GM23248 (cell line): Measurements from ENCODE around the gene AFAP1. TPM values are rescaled to one million over a fixed set of nuclear protein-coding genes. Genes with fewer than 3 reads are reported as not detected.

Experiments used
- DNase-seq: peaks from one replicate; pipeline ENCODE4 v3.0.0-alpha.2; 2015
- H2AFZ ChIP-seq: fragments of 200-600 bp; sonication (generic); 2 replicates; pipeline ENCODE4 v1.6.1; 2016; ENCODE audit warnings: antibody characterized with exemption
- H3F3A ChIP-seq: fragments of 200-600 bp; sonication (generic); 2 replicates; pipeline ENCODE4 v1.6.1; 2016; ENCODE audit warnings: mild to moderate bottlenecking, antibody characterized with exemption, mixed run types; ENCODE audit not compliant: insufficient read depth
- H3K27ac ChIP-seq: fragments of 200-600 bp; sonication (generic); 2 replicates; pipeline ENCODE4 v1.5.1; 2016; ENCODE audit warnings: mild to moderate bottlenecking
- H3K27me3 ChIP-seq: fragments of 200-600 bp; sonication (generic); replicated peaks from 2 replicates; pipeline ENCODE4 v1.6.1; 2016; ENCODE audit warnings: mild to moderate bottlenecking; ENCODE audit not compliant: insufficient read depth
- H3K36me3 ChIP-seq: fragments of 200-600 bp; sonication (generic); 2 replicates; pipeline ENCODE4 v1.6.1; 2016; ENCODE audit warnings: low read depth, mild to moderate bottlenecking
- H3K4me1 ChIP-seq: fragments of 200-600 bp; sonication (generic); 2 replicates; pipeline ENCODE4 v1.6.1; 2016; ENCODE audit warnings: mild to moderate bottlenecking; ENCODE audit not compliant: insufficient read depth
- H3K4me2 ChIP-seq: fragments of 200-600 bp; sonication (generic); one replicate; pipeline ENCODE4 v1.6.1; 2016; ENCODE audit warnings: mild to moderate bottlenecking; ENCODE audit not compliant: unreplicated experiment
- H3K4me3 ChIP-seq: fragments of 200-600 bp; sonication (generic); 2 replicates; pipeline ENCODE4 v1.5.1; 2016; ENCODE audit warnings: mild to moderate bottlenecking
- H3K79me2 ChIP-seq: fragments of 200-600 bp; sonication (generic); 2 replicates; pipeline ENCODE4 v1.6.1; 2016; ENCODE audit warnings: mild to moderate bottlenecking; ENCODE audit not compliant: insufficient read depth
- H3K9ac ChIP-seq: fragments of 200-600 bp; sonication (generic); 2 replicates; pipeline ENCODE4 v1.6.1; 2016; ENCODE audit warnings: mild to moderate bottlenecking
- H3K9me2 ChIP-seq: fragments of 200-600 bp; sonication (generic); 2 replicates; pipeline ENCODE4 v1.6.1; 2016; ENCODE audit warnings: mixed run types, mild to moderate bottlenecking, moderate library complexity; ENCODE audit not compliant: insufficient read depth
- H3K9me3 ChIP-seq: fragments of 200-600 bp; sonication (generic); one replicate; pipeline ENCODE4 v1.6.1; 2017; ENCODE audit warnings: low read depth
- H4K20me1 ChIP-seq: fragments of 200-600 bp; sonication (generic); 2 replicates; pipeline ENCODE4 v1.6.0; 2016; ENCODE audit not compliant: insufficient read depth
- EZH2 ChIP-seq: fragments of 200-600 bp; sonication (generic); IDR thresholded peaks from 2 replicates; pipeline ENCODE4 v1.6.1; 2018; ENCODE audit warnings: antibody characterized with exemption, mild to moderate bottlenecking; ENCODE audit not compliant: insufficient read depth, poor library complexity, severe bottlenecking
- EZH2phosphoT487 ChIP-seq: fragments of 200-600 bp; sonication (generic); IDR thresholded peaks from 2 replicates; pipeline ENCODE4 v1.6.1; 2018; ENCODE audit warnings: antibody characterized with exemption, moderate library complexity, mild to moderate bottlenecking, low read depth; ENCODE audit not compliant: insufficient read depth
- WGBS, 2 experiments: methylation state at CpG; one replicate each; pipeline ENCODE4 v1.1.6; 2015 to 2017; ENCODE audit warnings: low lambda C conversion rate in 2 of 2, low coverage in 1 of 2; ENCODE audit errors: missing lambda C conversion rate in 2 of 2; 5-methylcytosine and 5-hydroxymethylcytosine counted together
- in situ Hi-C: fragments of 300-500 bp; cut with MboI; formaldehyde crosslinking; loops from 2 replicates; pipeline ENCODE4 v1.15.0; 2020
- polyA plus RNA-seq: library from polyadenylated mRNA; unstranded; fragments of >200 nt; fragmentation: Nextera tagmentation; extraction: Ambion mirVana; gene quantifications from 2 replicates; pipeline ENCODE4 v1.2.1, GENCODE V29; 2016
- total RNA-seq: library from RNA; depleted of rRNA; stranded (reverse); fragments of >200 nt; shearing (Covaris generic); gene quantifications from 2 replicates; pipeline ENCODE4 v1.2.3, GENCODE V29; 2014

The AFAP1 gene
- total and polyA plus RNA-seq, 2 experiments from 2014 or later, result 54.4 to 103 TPM

DNA sequence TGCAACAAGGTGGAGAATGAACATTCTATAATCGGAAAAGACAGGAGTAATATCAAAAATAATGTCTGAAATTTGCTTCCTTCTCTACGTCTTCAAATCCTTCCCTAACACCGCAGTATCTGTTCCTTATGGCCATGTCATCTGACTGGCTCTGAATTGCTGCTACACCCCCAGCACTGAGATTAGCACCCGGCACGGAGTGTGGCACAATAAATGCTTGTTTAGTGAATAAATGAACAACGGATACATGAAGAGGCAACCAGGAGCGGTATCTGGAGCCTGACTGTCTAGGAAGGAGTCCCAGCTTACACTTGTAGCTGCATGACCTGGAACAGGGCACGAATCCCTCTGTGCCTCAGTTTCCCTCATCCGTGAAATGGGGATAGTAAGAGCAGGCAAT lies 164.3 kb downstream of the AFAP1 start:
- TF ChIP-seq EZH2phosphoT487 (no peak), EZH2 (no peak)
- H3K27ac ChIP-seq, result no peak overlapping the region
- H3K27me3 ChIP-seq, result no peaks in the 10 kb centered on the region
- no peaks in the 10 kb centered on the region for H3K9me2 ChIP-seq
- in situ Hi-C loops, result no loop called here
- H3K79me2 ChIP-seq, result peaks cover 81% of the 10 kb centered on the region
- 95% methylated on average over 9 of the region's 9 CpGs for WGBS, 2 experiments
- H4K20me1 ChIP-seq, result 0 out of 2 replicates have a peak, but pooled peaks cover 5% of the 10 kb centered on the region
- DNase-seq, result no peak
- no peaks in the 10 kb centered on the region for H3K9me3 ChIP-seq
- H2AFZ ChIP-seq, result no peak overlapping the region
- peaks cover 12% of the 10 kb centered on the region for H3K4me1 ChIP-seq
- H3F3A ChIP-seq, result peaks cover 47% of the 10 kb centered on the region
- H3K4me3 ChIP-seq, result no peak overlapping the region
- H3K9ac ChIP-seq, result no peak overlapping the region
- no peak overlapping the region for H3K4me2 ChIP-seq
- H3K36me3 ChIP-seq, result peaks cover 84% of the 10 kb centered on the region

GRCh38 chr4:7774301-7775294 lies 165.1 kb downstream of the AFAP1 start:
- Histone ChIP-seq H3K36me3 (peaks cover 85% of the 10 kb centered on the region), H2AFZ (no peak overlapping the region), H3F3A (peaks cover 39% of the 10 kb centered on the region), H3K79me2 (peaks cover 78% of the 10 kb centered on the region), H4K20me1 (0 out of 2 replicates have a peak, but pooled peaks cover 4% of the 10 kb centered on the region), H3K4me3 (no peak overlapping the region), H3K9me2 (no peaks in the 10 kb centered on the region), H3K27ac (no peak overlapping the region), H3K27me3 (no peaks in the 10 kb centered on the region), H3K4me2 (no peak overlapping the region), H3K9me3 (no peaks in the 10 kb centered on the region), H3K9ac (no peak overlapping the region), H3K4me1 (peaks cover 9% of the 10 kb centered on the region)
- DNase-seq, result no peak
- 93 to 94% methylated on average over 22 of the region's 22 CpGs for WGBS, 2 experiments
- in situ Hi-C loops, result no loop called here
- TF ChIP-seq EZH2phosphoT487 (no peak), EZH2 (no peak)

- H3K9me2 ChIP-seq, result no peaks in the 10 kb centered on the region
- peaks cover 31% of the 10 kb centered on the region for H3F3A ChIP-seq
- DNase-seq, result no peak
- H3K4me3 ChIP-seq, result no peak overlapping the region
- no peak overlapping the region for H2AFZ ChIP-seq
- TF ChIP-seq EZH2phosphoT487 (no peak), EZH2 (no peak)
- H3K9ac ChIP-seq, result no peak overlapping the region
- H4K20me1 ChIP-seq, result 0 out of 2 replicates have a peak, but pooled peaks cover 4% of the 10 kb centered on the region
- H3K36me3 ChIP-seq, result peaks cover 87% of the 10 kb centered on the region
- peaks cover 78% of the 10 kb centered on the region for H3K79me2 ChIP-seq
- H3K4me2 ChIP-seq, result no peak overlapping the region
- H3K4me1 ChIP-seq, result no peaks in the 10 kb centered on the region
- H3K27me3 ChIP-seq, result no peaks in the 10 kb centered on the region
- no peaks in the 10 kb centered on the region for H3K9me3 ChIP-seq
- H3K27ac ChIP-seq, result no peak overlapping the region
- 87 to 90% methylated on average over 23 to 24 of the region's 24 CpGs for WGBS, 2 experiments
- in situ Hi-C loops, result no loop called here
Observed at GRCh38 chr4:7773401-7774180, 166.1 kb downstream of the AFAP1 start.

DNA sequence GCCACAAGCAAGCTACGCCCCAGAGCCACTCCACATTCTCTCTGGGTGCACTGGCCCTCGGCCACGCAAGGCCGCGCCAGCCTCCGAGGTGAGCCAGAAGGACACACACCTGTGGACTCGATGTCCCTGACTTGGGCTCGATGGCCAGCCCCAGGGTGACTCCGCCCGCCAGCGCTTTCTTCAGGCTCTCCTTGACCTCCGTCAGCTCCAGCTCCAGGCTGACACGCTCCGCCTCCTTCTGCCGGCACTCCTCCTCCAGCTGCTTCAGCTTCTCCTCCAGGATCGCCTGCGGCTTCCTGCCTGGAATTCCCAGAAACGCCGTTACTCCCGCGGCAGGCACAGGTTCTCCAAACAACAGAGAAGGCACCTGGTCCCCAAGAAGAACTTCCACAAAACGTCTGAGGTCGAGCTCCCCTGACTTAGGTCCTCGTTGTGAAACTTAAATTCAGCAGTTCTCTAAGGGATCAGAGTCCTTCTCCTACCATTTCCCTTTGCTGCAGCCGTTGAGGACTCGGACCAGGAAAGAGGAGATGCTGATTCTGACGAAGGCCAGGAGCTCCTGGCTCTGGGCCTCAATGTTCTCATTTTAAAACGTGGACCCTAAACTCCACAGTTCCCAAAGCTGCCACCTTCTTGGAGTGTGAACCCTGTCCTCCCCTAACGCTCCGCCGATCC lies 166.8 kb downstream of the AFAP1 start:
- 0 out of 2 replicates have a peak, but pooled peaks cover 4% of the 10 kb centered on the region for H4K20me1 ChIP-seq
- H3K27me3 ChIP-seq, result no peaks in the 10 kb centered on the region
- no peaks in the 10 kb centered on the region for H3K9me3 ChIP-seq
- no peak overlapping the region for H2AFZ ChIP-seq
- no peaks in the 10 kb centered on the region for H3K4me1 ChIP-seq
- no peak overlapping the region for H3K4me2 ChIP-seq
- H3F3A ChIP-seq, result peaks cover 31% of the 10 kb centered on the region
- TF ChIP-seq EZH2 (no peak), EZH2phosphoT487 (no peak)
- WGBS, 2 experiments, result 84% methylated on average over 30 to 31 of the region's 31 CpGs
- no peak overlapping the region for H3K27ac ChIP-seq
- no peak overlapping the region for H3K4me3 ChIP-seq
- no peak overlapping the region for H3K9ac ChIP-seq
- peaks cover 78% of the 10 kb centered on the region for H3K79me2 ChIP-seq
- H3K9me2 ChIP-seq, result no peaks in the 10 kb centered on the region
- H3K36me3 ChIP-seq, result peaks cover 87% of the 10 kb centered on the region
- no peak for DNase-seq
- in situ Hi-C loops, result no loop called here
